GM12878 (cell line): Measurements from ENCODE around the gene MUC5B. TPM values are rescaled to one million over a fixed set of nuclear protein-coding genes. Genes with fewer than 3 reads are reported as not detected.

Source experiments
- ATAC-seq: fragments of 200-7000 bp; cut with Tn5 transposase; 3 replicates; pipeline ENCODE4 v1.9.1; 2020; ENCODE audit warnings: mild to moderate bottlenecking, moderate library complexity
- BruUV-seq: library from RNA; stranded (reverse); fragments of 400-500 nt; replicated peaks from 2 replicates; lab custom pipeline; 2021; lab: Mats Ljungman, UMichigan
- CTCF ChIA-PET: fragments of 300-600 bp; sonication (Branson Sonifier 250); formaldehyde crosslinking; extraction: SDS; loops from one replicate; lab custom pipeline; 2021; ENCODE audit warnings: inconsistent platforms; lab: Yijun Ruan, JAX
- POLR2A ChIA-PET: fragments of 350-600 bp; formaldehyde crosslinking; extraction: SDS; loops from one replicate; lab custom pipeline; 2021; ENCODE audit warnings: inconsistent platforms; lab: Charles Lee
- RAD21 ChIA-PET: fragments of 300-600 bp; sonication (Branson Sonifier 250); formaldehyde crosslinking; loops from one replicate; lab custom pipeline; 2023; ENCODE audit warnings: antibody characterized with exemption; ENCODE audit not compliant: unreplicated experiment; lab: Charles Lee
- SMC1A ChIA-PET: fragments of 300-600 bp; sonication (Branson Sonifier 250); formaldehyde crosslinking; loops from one replicate; lab custom pipeline; 2023; ENCODE audit not compliant: unreplicated experiment, uncharacterized antibody; lab: Charles Lee
- DNase-seq: peaks from one replicate; pipeline ENCODE4 v3.0.0-alpha.2; 2011; ENCODE audit warnings: low read depth, low spot score
- FAIRE-seq: peaks from 3 replicates; lab custom pipeline; 2011; peaks lifted over from hg19 to GRCh38; lab: Jason Lieb, UNC
- H2AFZ ChIP-seq: 2 replicates; pipeline ENCODE4 v1.6.0; 2011; ENCODE audit warnings: low read depth, low read length, control low read depth; ENCODE audit not compliant: control insufficient read depth
- H3K27ac ChIP-seq: 2 replicates; pipeline ENCODE4 v1.5.1; 2011; ENCODE audit warnings: control low read depth; ENCODE audit not compliant: control insufficient read depth, insufficient read depth
- H3K27me3 ChIP-seq, 2 experiments: replicated peaks in 1 of 2; 2 replicates each; pipeline versions ENCODE4 v1.6.0 to v1.6.1; 2011; ENCODE audit warnings: low read length in 1 of 2; ENCODE audit not compliant: control insufficient read depth in 2 of 2, insufficient read depth in 2 of 2
- H3K36me3 ChIP-seq, 2 experiments: 2 replicates each; pipeline ENCODE4 v1.5.1; 2011; ENCODE audit warnings: low read length in 1 of 2; ENCODE audit not compliant: control insufficient read depth in 2 of 2, insufficient read depth in 2 of 2
- H3K4me1 ChIP-seq: 2 replicates; pipeline ENCODE4 v1.6.1; 2011; ENCODE audit warnings: mild to moderate bottlenecking, low read length, moderate library complexity, mixed read lengths; ENCODE audit not compliant: control insufficient read depth, insufficient read depth
- H3K4me2 ChIP-seq: 2 replicates; pipeline ENCODE4 v1.6.0; 2011; ENCODE audit warnings: control low read depth; ENCODE audit not compliant: control insufficient read depth, insufficient read depth
- H3K4me3 ChIP-seq: fragments of 200-600 bp; sonication (generic); 2 replicates; pipeline ENCODE4 v1.5.1; 2016
- H3K79me2 ChIP-seq: 2 replicates; pipeline ENCODE4 v1.6.0; 2011; ENCODE audit warnings: low read length; ENCODE audit not compliant: control insufficient read depth, insufficient read depth
- H3K9ac ChIP-seq: 2 replicates; pipeline ENCODE4 v1.8.0; 2011; ENCODE audit warnings: low read length, control low read depth, mixed read lengths; ENCODE audit not compliant: control insufficient read depth, insufficient read depth
- H3K9me3 ChIP-seq: replicated peaks from 3 replicates; pipeline ENCODE4 v1.5.1; 2011; ENCODE audit warnings: mild to moderate bottlenecking, low read length; ENCODE audit not compliant: control insufficient read depth, insufficient read depth
- H4K20me1 ChIP-seq: 2 replicates; pipeline ENCODE4 v1.6.0; 2011; ENCODE audit not compliant: control insufficient read depth, insufficient read depth
- ASH2L ChIP-seq: fragments of 300-600, 200-600 bp; sonication (generic); IDR thresholded peaks from 2 replicates; pipeline ENCODE4 v1.6.1; 2017; ENCODE audit warnings: low read depth, mild to moderate bottlenecking, borderline replicate concordance
- ATF2 ChIP-seq: IDR thresholded peaks from 2 replicates; pipeline ENCODE4 v1.6.1; 2012; ENCODE audit warnings: low read length, inconsistent platforms
- CHD1 ChIP-seq: IDR thresholded peaks from 2 replicates; pipeline ENCODE4 v1.6.1; 2012; ENCODE audit warnings: low read depth, low read length, improper control_type of control experiment
- CREB1 ChIP-seq: IDR thresholded peaks from 2 replicates; pipeline ENCODE4 v1.6.1; 2012; ENCODE audit warnings: low read depth, mild to moderate bottlenecking, inconsistent platforms
- EZH2 ChIP-seq: IDR thresholded peaks from 2 replicates; pipeline ENCODE4 v1.6.1; 2012; ENCODE audit warnings: low read depth, mild to moderate bottlenecking, control low read depth, inconsistent platforms, low read length, borderline replicate concordance; ENCODE audit not compliant: control insufficient read depth
- FOS ChIP-seq: IDR thresholded peaks from 3 replicates; pipeline ENCODE4 v1.6.1; 2011; ENCODE audit warnings: borderline replicate concordance; ENCODE audit not compliant: insufficient read length; ENCODE audit errors: extremely low read depth
- HDAC2 ChIP-seq: fragments of 200-600 bp; sonication (generic); IDR thresholded peaks from 2 replicates; pipeline ENCODE4 v1.6.1; 2017
- MYC ChIP-seq: IDR thresholded peaks from 2 replicates; pipeline ENCODE4 v1.6.1; 2011; ENCODE audit warnings: mild to moderate bottlenecking, low read length, moderate library complexity, inconsistent platforms; ENCODE audit not compliant: insufficient read depth, insufficient replicate concordance, insufficient read length, severe bottlenecking
- NBN ChIP-seq: fragments of 450-650 bp; IDR thresholded peaks from 2 replicates; pipeline ENCODE4 v1.6.1; 2016
- NFIC ChIP-seq: IDR thresholded peaks from 2 replicates; pipeline ENCODE4 v1.6.1; 2012; ENCODE audit warnings: low read depth, mild to moderate bottlenecking, inconsistent platforms, low read length, moderate library complexity
- NRF1 ChIP-seq: conservative IDR thresholded peaks from 2 replicates; pipeline ENCODE4 v1.6.1; 2011; ENCODE audit warnings: mild to moderate bottlenecking, low read depth, low read length, improper control_type of control experiment
- PKNOX1 ChIP-seq: fragments of 450-650 bp; IDR thresholded peaks from 2 replicates; pipeline ENCODE4 v1.6.1; 2016; ENCODE audit warnings: mild to moderate bottlenecking
- RELB ChIP-seq: fragments of 450-650 bp; IDR thresholded peaks from 2 replicates; pipeline ENCODE4 v1.6.1; 2017; ENCODE audit warnings: low read depth, mild to moderate bottlenecking, moderate library complexity
- TCF7 ChIP-seq: IDR thresholded peaks from 2 replicates; pipeline ENCODE4 v1.6.1; 2014; ENCODE audit warnings: antibody characterized with exemption, borderline replicate concordance
- ZNF687 ChIP-seq: fragments of 450-650 bp; IDR thresholded peaks from 2 replicates; pipeline ENCODE4 v1.6.1; 2017; ENCODE audit warnings: mild to moderate bottlenecking, moderate library complexity
- WGBS: methylation state at CpG from one replicate; pipeline ENCODE4 v1.1.6; 2016; ENCODE audit warnings: low lambda C conversion rate; ENCODE audit not compliant: insufficient replicate concordance, insufficient coverage; ENCODE audit errors: missing lambda C conversion rate; 5-methylcytosine and 5-hydroxymethylcytosine counted together
- in situ Hi-C: fragments of 300-500 bp; cut with MboI; formaldehyde crosslinking; loops from 9 replicates; pipeline ENCODE4 v1.14.3; 2018; ENCODE audit warnings: mixed read lengths
- intact Hi-C: fragments of 100-400 bp; cut with micrococcal nuclease; formaldehyde crosslinking; loops from one replicate; pipeline ENCODE4 v1.14.2; 2022; ENCODE audit not compliant: unreplicated experiment
- polyA plus RNA-seq, 11 experiments: library from polyadenylated mRNA; depleted of rRNA in 4 of 11; unstranded in 6 of 11; stranded (reverse) in 5 of 11; fragments of >200 nt; fragmentation: Nextera tagmentation in 4 of 11; fragmentation: Illumina TruSeq in 1 of 11; extraction: Ambion mirVana in 4 of 11; extraction: Trizol in 1 of 11; gene quantifications; 1 replicate in 1 of 11; 2 replicates in 10 of 11; pipeline versions ENCODE4 v1.2.1 to v1.2.3, GENCODE V29; 2011 to 2016; ENCODE audit warnings: inconsistent platforms in 2 of 11, missing spikeins in 2 of 11, low read depth in 1 of 11
- total RNA-seq, 4 experiments: library from RNA; depleted of rRNA in 3 of 4; stranded (reverse); fragments of >200 nt in 3 of 4; fragmentation: Illumina TruSeq in 1 of 4; extraction: Trizol in 1 of 4; gene quantifications; 2 replicates each; pipeline versions ENCODE4 v1.2.1 to v1.2.3, GENCODE V29; 2013 to 2021

Gene MUC5B
- total and polyA plus RNA-seq, 10 of the 15 experiments (the other 5 are each of a cell fraction or from before 2014, with no cell fraction given) = 1.5 TPM; not detected in 9

DNA sequence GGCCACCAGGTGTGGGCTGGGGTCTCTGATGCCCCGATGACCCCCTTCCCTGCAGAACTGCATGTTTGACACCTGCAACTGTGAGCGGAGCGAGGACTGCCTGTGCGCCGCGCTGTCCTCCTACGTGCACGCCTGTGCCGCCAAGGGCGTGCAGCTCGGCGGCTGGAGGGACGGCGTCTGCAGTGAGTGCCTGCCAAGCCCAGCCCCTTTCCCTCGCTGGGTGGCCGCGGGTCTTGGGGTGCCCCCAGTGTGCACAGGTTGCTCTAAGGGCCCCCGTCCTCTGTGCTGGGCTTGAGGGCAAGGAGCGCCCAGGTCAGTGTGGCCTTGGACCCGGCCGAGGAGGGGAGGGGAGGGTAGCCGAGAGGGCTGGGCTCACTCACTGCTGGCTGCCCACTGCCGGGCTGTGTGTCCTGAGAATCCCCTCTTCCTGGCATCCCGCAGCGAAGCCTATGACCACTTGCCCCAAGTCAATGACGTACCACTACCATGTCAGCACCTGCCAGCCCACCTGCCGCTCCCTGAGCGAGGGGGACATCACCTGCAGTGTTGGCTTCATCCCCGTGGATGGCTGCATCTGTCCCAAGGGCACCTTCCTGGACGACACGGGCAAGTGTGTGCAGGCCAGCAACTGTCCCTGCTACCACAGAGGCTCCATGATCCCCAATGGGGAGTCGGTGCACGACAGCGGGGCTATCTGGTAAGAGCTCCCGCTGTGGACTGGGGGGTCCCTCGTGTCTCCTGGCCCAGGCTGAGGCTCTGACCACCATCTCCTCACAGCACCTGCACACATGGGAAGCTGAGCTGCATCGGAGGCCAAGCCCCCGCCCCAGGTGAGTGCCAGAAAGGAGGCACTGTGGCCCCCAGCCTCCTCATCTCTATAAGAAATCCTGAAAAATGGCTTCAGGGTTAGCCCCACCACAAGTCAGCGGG lies 48.2 kb upstream of the MUC5B start:
- ChIA-PET CTCF (no interaction called here), POLR2A (no interaction called here), RAD21 (no interaction called here), SMC1A (no interaction called here)
- BruUV-seq = no TSS peak
- intact Hi-C loops (no loop called here), in situ Hi-C loops (no loop called here)
- Histone ChIP-seq H2AFZ (no peak overlapping the region), H3K9ac (no peak overlapping the region), H3K27ac (no peak overlapping the region), H3K36me3 (no peaks in the 10 kb centered on the region), H4K20me1 (no peaks in the 10 kb centered on the region), H3K4me1 (no peaks in the 10 kb centered on the region), H3K79me2 (no peaks in the 10 kb centered on the region), H3K9me3 (no peaks in the 10 kb centered on the region; the same call in 2 of the 3 replicates), H3K27me3 (no peaks in the 10 kb centered on the region), H3K4me3 (no peak overlapping the region), H3K4me2 (no peak overlapping the region)
- FAIRE-seq (no peak), ATAC-seq (no peak), DNase-seq (no peak)
- 82% methylated on average over 38 of the region's 39 CpGs for WGBS
- TF ChIP-seq CREB1 (no peak), CHD1 (no peak), HDAC2 (no peak), FOS (no peak), EZH2 (no peak), ATF2 (no peak), ZNF687 (no peak), NFIC (no peak), MYC (no peak), NBN (no peak), TCF7 (no peak), RELB (no peak), NRF1 (no peak), PKNOX1 (no peak), ASH2L (no peak)
